ENCODE results near the gene KIAA1958. TPM values are rescaled to one million over a fixed set of nuclear protein-coding genes. Genes with fewer than 3 reads are reported as not detected.
A peak's percentile ranks its signal among the peaks of the same experiment; 100 is the strongest.

The KIAA1958 gene
- total and polyA plus RNA-seq, 12 donors, result 0.59 to 7.7 (median 6.1) TPM

- peaks cover 0 to 4% (median 0%) of the 10 kb centered on the region in 9 donors for H3K4me1 ChIP-seq
- 97% methylated on average over 21 of the region's 21 CpGs for WGBS, 2 donors
- TF ChIP-seq, protein P1, sequence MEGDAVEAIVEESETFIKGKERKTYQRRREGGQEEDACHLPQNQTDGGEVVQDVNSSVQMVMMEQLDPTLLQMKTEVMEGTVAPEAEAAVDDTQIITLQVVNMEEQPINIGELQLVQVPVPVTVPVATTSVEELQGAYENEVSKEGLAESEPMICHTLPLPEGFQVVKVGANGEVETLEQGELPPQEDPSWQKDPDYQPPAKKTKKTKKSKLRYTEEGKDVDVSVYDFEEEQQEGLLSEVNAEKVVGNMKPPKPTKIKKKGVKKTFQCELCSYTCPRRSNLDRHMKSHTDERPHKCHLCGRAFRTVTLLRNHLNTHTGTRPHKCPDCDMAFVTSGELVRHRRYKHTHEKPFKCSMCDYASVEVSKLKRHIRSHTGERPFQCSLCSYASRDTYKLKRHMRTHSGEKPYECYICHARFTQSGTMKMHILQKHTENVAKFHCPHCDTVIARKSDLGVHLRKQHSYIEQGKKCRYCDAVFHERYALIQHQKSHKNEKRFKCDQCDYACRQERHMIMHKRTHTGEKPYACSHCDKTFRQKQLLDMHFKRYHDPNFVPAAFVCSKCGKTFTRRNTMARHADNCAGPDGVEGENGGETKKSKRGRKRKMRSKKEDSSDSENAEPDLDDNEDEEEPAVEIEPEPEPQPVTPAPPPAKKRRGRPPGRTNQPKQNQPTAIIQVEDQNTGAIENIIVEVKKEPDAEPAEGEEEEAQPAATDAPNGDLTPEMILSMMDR (IDR thresholded peaks at IDR 0.05), result no peak
- H3K4me3 ChIP-seq, result no peak overlapping the region
- no peaks in the 10 kb centered on the region for H3K27me3 ChIP-seq
- H3K9me3 ChIP-seq, result no peaks in the 10 kb centered on the region
- ATAC-seq (no peak), DNase-seq (no peak)
- no peak overlapping the region for H3K27ac ChIP-seq
- peaks cover 0 to 8% (median 0%) of the 10 kb centered on the region in 9 donors for H3K36me3 ChIP-seq
- intact Hi-C loops (cut with DNase I), result no loop called here
These were observed 131.9 kb downstream of the KIAA1958 start for GRCh38 chr9:112618385-112619009.

DNA sequence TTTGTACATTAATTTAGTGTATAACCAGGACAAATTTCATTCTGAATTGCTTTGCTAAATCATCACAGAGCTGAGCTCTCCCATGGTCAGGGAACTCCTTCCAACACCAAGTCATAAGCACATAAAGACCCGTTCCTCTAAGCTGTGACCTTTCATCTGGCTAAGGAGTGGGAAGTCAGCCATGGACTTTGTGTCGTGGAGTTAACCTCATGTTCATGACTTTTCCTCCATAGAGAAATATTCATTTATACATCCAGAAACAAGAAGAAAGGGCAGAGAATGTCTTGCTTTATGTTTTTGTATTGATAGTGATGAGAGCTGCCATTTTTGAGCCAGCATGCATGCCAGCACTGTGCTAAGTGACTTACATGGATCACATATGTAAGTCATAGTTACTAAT is 133.8 kb downstream of the KIAA1958 start:
- intact Hi-C loops (cut with DNase I), result no loop called here
- ATAC-seq, result no peak
- 45 to 63% methylated on average over 2 of the region's 2 CpGs for WGBS, 2 donors

GRCh38 chr9:112621018-112621655 is 134.5 kb downstream of the KIAA1958 start:
- H3K4me3 ChIP-seq, result no peak overlapping the region
- WGBS, 2 donors, result 60% methylated on average over 3 of the region's 3 CpGs
- peaks cover 0 to 4% (median 0%) of the 10 kb centered on the region in 9 donors for H3K4me1 ChIP-seq
- no peaks in the 10 kb centered on the region for H3K9me3 ChIP-seq
- H3K27ac ChIP-seq, result peak overlapping the region in 1 of 10 donors; percentile 24
- ATAC-seq (peak in 1 of 8 donors; percentile 16), DNase-seq (no peak)
- H3K27me3 ChIP-seq, result no peaks in the 10 kb centered on the region
- intact Hi-C loops (cut with DNase I), result no loop called here
- TF ChIP-seq, protein P1 (IDR thresholded peaks at IDR 0.05), result no peak
- H3K36me3 ChIP-seq, result peaks cover 0 to 8% (median 0%) of the 10 kb centered on the region in 9 donors

More for the DNA sequence above, 133.8 kb downstream of the KIAA1958 start:
- no peaks in the 10 kb centered on the region for H3K9me3 ChIP-seq
- H3K27me3 ChIP-seq, result no peaks in the 10 kb centered on the region
- no peak overlapping the region for H3K27ac ChIP-seq
- no peak for DNase-seq
- H3K4me3 ChIP-seq, result no peak overlapping the region
- peaks cover 0 to 8% (median 0%) of the 10 kb centered on the region in 9 donors for H3K36me3 ChIP-seq
- H3K4me1 ChIP-seq, result peaks cover 0 to 4% (median 0%) of the 10 kb centered on the region in 9 donors
- TF ChIP-seq, protein P1 (IDR thresholded peaks at IDR 0.05), result no peak

GRCh38 chr9:112623198-112623597 is 136.6 kb downstream of the KIAA1958 start:
- Histone ChIP-seq H3K4me3 (no peak overlapping the region), H3K27ac (no peak overlapping the region), H3K27me3 (no peaks in the 10 kb centered on the region), H3K9me3 (no peaks in the 10 kb centered on the region), H3K36me3 (peaks cover 0 to 5% (median 0%) of the 10 kb centered on the region in 9 donors), H3K4me1 (peaks cover 0 to 4% (median 0%) of the 10 kb centered on the region in 9 donors)
- DNase-seq, result no peak
- intact Hi-C loops (cut with DNase I), result no loop called here
- no peak for ATAC-seq
- 93 to 96% methylated on average over 2 of the region's 2 CpGs for WGBS, 2 donors
- TF ChIP-seq, protein P1 (IDR thresholded peaks at IDR 0.05), result no peak
